Spinal cord (tissue), 10 donors: ENCODE results near the gene ATG16L2. TPM values are rescaled to one million over a fixed set of nuclear protein-coding genes. Genes with fewer than 3 reads are reported as not detected.
A peak's percentile ranks its signal among the peaks of the same experiment; 100 is the strongest.

Experiments used
- DNase-seq, 6 donors: peaks; one replicate each; pipeline versions ENCODE4 v3.0.0 to v3.0.0-alpha.2; 2013 to 2015; ENCODE audit warnings: low spot score in 6 of 6, low read depth in 4 of 6
- H3K27ac ChIP-seq: one replicate; pipeline ENCODE4 v1.5.1; 2013; ENCODE audit warnings: low read depth, low read length, control low read depth
- H3K27me3 ChIP-seq: one replicate; pipeline ENCODE4 v1.6.1; 2013; ENCODE audit warnings: low read length; ENCODE audit not compliant: control insufficient read depth, insufficient read depth
- H3K36me3 ChIP-seq: one replicate; pipeline ENCODE4 v1.6.1; 2013; ENCODE audit warnings: low read length; ENCODE audit not compliant: control insufficient read depth, insufficient read depth
- H3K4me1 ChIP-seq: one replicate; pipeline ENCODE4 v1.6.1; 2013; ENCODE audit warnings: low read length; ENCODE audit not compliant: control insufficient read depth, insufficient read depth
- H3K4me3 ChIP-seq: one replicate; pipeline ENCODE4 v1.5.1; 2013; ENCODE audit warnings: low read depth, low read length, control low read depth
- H3K9me3 ChIP-seq: one replicate; pipeline ENCODE4 v1.6.1; 2013; ENCODE audit warnings: low read length; ENCODE audit not compliant: control insufficient read depth, insufficient read depth
- WGBS: methylation state at CpG from one replicate; pipeline ENCODE4 v1.1.5; 2013; ENCODE audit warnings: missing lambda C conversion rate; ENCODE audit not compliant: insufficient coverage; 5-methylcytosine and 5-hydroxymethylcytosine counted together
- polyA plus RNA-seq, 2 donors: library from polyadenylated mRNA; unstranded; fragments of 120-200 nt; gene quantifications; one replicate each; pipeline ENCODE4 v1.2.1, GENCODE V29; 2013; ENCODE audit not compliant: insufficient read length in 2 of 2
- small RNA-seq: library from RNA; depleted of rRNA; stranded (forward); fragments of <200 nt; gene quantifications from one replicate; pipeline ENCODE3, GENCODE V24; 2014; ENCODE audit warnings: low replicate concordance
- total RNA-seq, 2 donors: library from RNA; depleted of rRNA in 1 of 2; stranded (reverse); fragments of 120-200 nt in 1 of 2; fragments of >200 nt in 1 of 2; gene quantifications; one replicate each; pipeline versions ENCODE4 v1.2.3 to v1.2.4, GENCODE V29; 2013 to 2014
- donor health status: healthy.

ATG16L2 gene
- total and polyA plus RNA-seq, 4 donors, result 12.5 to 32.2 (median 21.9) TPM

DNA sequence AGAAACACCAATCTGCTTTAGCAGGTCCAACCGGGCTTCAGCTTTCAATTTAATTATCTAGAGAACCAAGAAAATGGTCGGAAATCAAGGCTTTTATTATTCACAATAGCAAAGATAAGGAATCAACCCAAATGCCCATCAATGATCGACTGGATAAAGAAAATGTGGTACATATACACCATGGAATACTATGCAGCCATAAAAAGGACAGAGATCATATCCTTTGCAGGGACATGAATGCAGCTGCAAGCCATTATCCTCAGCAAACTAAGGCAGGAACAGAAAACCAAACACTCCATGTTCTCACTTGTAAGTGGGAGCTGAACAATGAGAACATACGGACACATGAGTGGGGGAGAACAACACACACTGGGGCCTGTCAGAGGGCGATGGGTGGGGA, 53.8 kb downstream of the ATG16L2 start:
- H3K9me3 ChIP-seq, result no peaks in the 10 kb centered on the region
- no peaks in the 10 kb centered on the region for H3K4me1 ChIP-seq
- peaks cover under 1% of the 10 kb centered on the region for H3K36me3 ChIP-seq
- 80% methylated on average over 1 of the region's 5 CpGs for WGBS
- no peak for DNase-seq
- no peak overlapping the region for H3K27ac ChIP-seq
- no peaks in the 10 kb centered on the region for H3K27me3 ChIP-seq
- H3K4me3 ChIP-seq, result no peak overlapping the region

DNA sequence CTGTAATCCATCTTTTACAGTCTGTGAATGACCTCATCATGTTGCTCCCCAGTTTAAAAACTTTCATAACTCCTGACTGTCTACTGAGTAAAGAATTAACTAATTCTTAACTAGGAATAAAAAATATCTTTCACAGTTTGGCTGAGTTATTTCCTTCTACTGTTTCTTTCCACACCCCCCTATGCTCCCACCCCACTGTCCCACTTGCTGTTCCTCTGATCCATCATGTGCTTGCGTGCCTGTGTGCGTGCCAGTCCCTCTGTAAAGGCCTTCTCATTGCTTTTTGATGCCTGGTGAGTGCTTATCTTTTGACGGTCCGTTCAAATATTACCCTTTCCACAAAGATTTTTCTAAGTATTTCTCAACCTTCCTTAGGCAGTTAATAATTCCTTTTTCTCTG, 55.6 kb downstream of the ATG16L2 start:
- WGBS, result 100% methylated on average over 2 of the region's 4 CpGs
- no peak for DNase-seq
- H3K27ac ChIP-seq, result no peak overlapping the region
- H3K9me3 ChIP-seq, result no peaks in the 10 kb centered on the region
- no peaks in the 10 kb centered on the region for H3K27me3 ChIP-seq
- peaks cover 2% of the 10 kb centered on the region for H3K36me3 ChIP-seq
- no peak overlapping the region for H3K4me3 ChIP-seq
- H3K4me1 ChIP-seq, result no peaks in the 10 kb centered on the region

DNA sequence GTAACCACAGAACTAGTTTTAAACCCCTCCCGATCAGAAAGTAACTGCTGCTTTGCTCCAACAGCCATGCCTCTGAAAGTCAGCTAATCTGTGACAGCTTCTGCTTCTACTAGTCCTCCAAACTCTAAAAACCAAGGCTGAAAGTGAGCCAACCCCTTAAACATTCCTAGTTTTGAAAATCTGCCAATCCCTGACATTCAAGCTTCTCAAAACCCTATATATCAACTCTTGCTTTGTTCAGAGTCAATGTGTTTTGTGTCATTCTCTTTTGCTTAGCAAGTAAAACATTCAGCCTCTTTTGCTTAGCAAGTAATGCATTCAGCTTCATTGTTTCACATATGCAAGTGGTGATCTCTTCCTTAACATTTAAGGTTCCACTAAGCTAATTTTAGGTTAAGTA, 56.9 kb downstream of the ATG16L2 start:
- peaks cover 7% of the 10 kb centered on the region for H3K36me3 ChIP-seq
- no peak overlapping the region for H3K27ac ChIP-seq
- 90% methylated on average over 1 of the region's 1 CpG for WGBS
- no peak overlapping the region for H3K4me3 ChIP-seq
- peak in 2 of 6 donors; percentile 58 to 61 for DNase-seq
- no peaks in the 10 kb centered on the region for H3K4me1 ChIP-seq
- no peaks in the 10 kb centered on the region for H3K9me3 ChIP-seq
- no peaks in the 10 kb centered on the region for H3K27me3 ChIP-seq

DNA sequence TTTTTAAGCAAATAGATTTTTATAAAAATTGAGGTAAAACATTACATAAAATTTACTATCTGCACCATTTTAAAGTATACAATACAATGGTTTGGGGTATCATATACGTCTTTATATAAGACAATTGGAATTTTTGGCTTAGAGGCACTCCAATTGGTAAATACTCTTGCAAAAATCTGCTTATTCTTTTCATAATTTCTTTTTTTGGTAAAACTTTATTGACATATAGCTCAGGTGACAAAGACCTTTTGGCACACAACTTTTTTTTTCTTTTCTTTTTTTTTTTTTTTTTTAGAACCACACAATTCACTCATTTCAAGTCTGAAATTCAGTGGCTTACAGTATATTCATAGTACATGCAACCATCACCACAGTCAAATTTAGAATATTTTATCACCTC, 57.8 kb downstream of the ATG16L2 start:
- Histone ChIP-seq H3K9me3 (no peaks in the 10 kb centered on the region), H3K36me3 (peaks cover 8% of the 10 kb centered on the region), H3K4me1 (no peaks in the 10 kb centered on the region), H3K27me3 (no peaks in the 10 kb centered on the region), H3K27ac (no peak overlapping the region), H3K4me3 (no peak overlapping the region)
- WGBS, result no CpG with 5 or more reads among the region's 1 CpG
- DNase-seq, result no peak

DNA sequence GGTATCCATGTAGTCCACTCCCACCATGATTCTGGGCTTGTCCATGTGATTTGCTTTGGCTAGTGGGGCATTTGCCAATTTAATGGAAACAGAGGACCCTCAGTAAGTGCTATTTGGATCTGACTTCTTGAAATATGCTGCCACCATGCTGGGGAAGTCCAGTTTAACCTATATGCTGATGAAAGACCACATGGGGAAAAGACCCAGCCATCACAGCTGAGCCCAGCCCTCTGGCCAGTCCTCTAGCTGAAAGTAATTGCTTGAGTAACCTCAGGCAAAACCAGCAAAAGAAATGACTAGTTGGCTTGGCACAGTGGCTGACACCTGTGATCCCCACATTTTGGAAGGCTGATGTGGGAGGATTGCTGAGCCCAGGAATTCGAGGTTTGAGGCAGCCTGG, 61.5 kb downstream of the ATG16L2 start:
- no peak overlapping the region for H3K27ac ChIP-seq
- H3K4me3 ChIP-seq, result no peak overlapping the region
- no CpG with 5 or more reads among the region's 1 CpG for WGBS
- DNase-seq, result no peak
- no peaks in the 10 kb centered on the region for H3K27me3 ChIP-seq
- H3K9me3 ChIP-seq, result no peaks in the 10 kb centered on the region
- H3K4me1 ChIP-seq, result no peaks in the 10 kb centered on the region
- peaks cover 8% of the 10 kb centered on the region for H3K36me3 ChIP-seq

DNA sequence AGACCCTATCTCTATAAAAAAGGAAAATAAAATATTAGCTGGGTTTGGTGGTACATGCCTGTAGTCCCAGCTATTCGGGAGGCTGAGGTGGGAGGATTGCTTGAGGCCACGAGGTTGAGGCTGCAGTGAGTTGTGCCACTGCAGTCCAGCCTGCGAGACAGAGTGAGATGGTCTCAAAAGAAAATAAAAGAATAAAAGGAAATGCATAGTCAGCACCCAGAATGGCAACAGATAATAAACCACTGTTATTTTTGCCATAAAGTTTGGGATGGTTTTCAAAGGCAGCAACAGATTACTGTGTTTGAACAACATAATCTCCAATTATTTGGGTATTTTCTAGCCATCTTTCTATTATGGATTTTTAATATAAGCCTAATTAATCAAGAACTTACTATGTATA, 61.9 kb downstream of the ATG16L2 start:
- Histone ChIP-seq H3K4me3 (no peak overlapping the region), H3K9me3 (no peaks in the 10 kb centered on the region), H3K27ac (no peak overlapping the region), H3K36me3 (peaks cover 8% of the 10 kb centered on the region), H3K4me1 (no peaks in the 10 kb centered on the region), H3K27me3 (no peaks in the 10 kb centered on the region)
- DNase-seq, result no peak
- WGBS, result 94% methylated on average over 2 of the region's 3 CpGs

Small RNAs within 50 kb of the gene (small RNA-seq; reads per million reads assigned to genes)
- gene MIR4692 (not detected), gene RF00019 (not detected), gene RNU6-672P (not detected)

Other genes starting within 250 kb of the ATG16L2 start
- gene PDE2A, start 140.0 kb upstream of the ATG16L2 start, total RNA-seq, result 10 to 100 TPM; 11.5 to 16.6 TPM
- 10 to 100 TPM in 1 of 2 donors, 1 to 10 TPM in 1; 9.4 to 17.5 TPM for gene PDE2A, start 140.0 kb upstream of the ATG16L2 start, polyA plus RNA-seq
- gene ARAP1, start 62.0 kb upstream of the ATG16L2 start, total RNA-seq, result 10 to 100 TPM; 49.6 to 79.2 TPM
- 10 to 100 TPM; 44.8 to 54.6 TPM for gene ARAP1, start 62.0 kb upstream of the ATG16L2 start, polyA plus RNA-seq
- gene STARD10, start 20.4 kb upstream of the ATG16L2 start, total RNA-seq, result 10 to 100 TPM; 18.1 to 31.8 TPM
- 10 to 100 TPM; 40.9 to 48.7 TPM for gene STARD10, start 20.4 kb upstream of the ATG16L2 start, polyA plus RNA-seq